ENCODE results near the gene OR2D2.
"Not testable (repeated sequence)": the region's sequence is repeated elsewhere in the genome, so short reads cannot be mapped to it uniquely, and the experiment has no call there.

The OR2D2 gene

GRCh38 chr11:6892400-6892799, at the start of gene OR2D2:
TSS of gene OR2D2 (minus strand) at chr11:6892500. CDS start at chr11:6892500, 0 bp downstream.
- DNase-seq = no peak

GRCh38 chr11:6941970-6942369, 49.7 kb upstream of the OR2D2 start:
- DNase-seq = no peak

GRCh38 chr11:6932145-6932544, 39.8 kb upstream of the OR2D2 start:
- no peak for DNase-seq

GRCh38 chr11:6931146-6931713, 38.9 kb upstream of the OR2D2 start:
- DNase-seq = no peak

GRCh38 chr11:6928916-6929315, 36.6 kb upstream of the OR2D2 start:
- no peak for DNase-seq

- DNase-seq = no peak
These were observed 34.8 kb upstream of the OR2D2 start for GRCh38 chr11:6927030-6927617.

- peak in 1 of 2 donors; percentile 6 for DNase-seq
These were observed 34.1 kb upstream of the OR2D2 start, which contains the start of gene ZNF215 for GRCh38 chr11:6926208-6927029. TSS of gene ZNF215 (plus strand) at chr11:6926426. CDS start at chr11:6932273, 5,847 bp downstream.

GRCh38 chr11:6925636-6926207, 33.4 kb upstream of the OR2D2 start:
- DNase-seq = no peak

- DNase-seq = no peak
These were observed 32.8 kb upstream of the OR2D2 start for GRCh38 chr11:6925007-6925577.

- no peak for DNase-seq
These were observed 28.4 kb upstream of the OR2D2 start, which contains the start of gene OR2D3 for GRCh38 chr11:6920702-6921101. TSS of gene OR2D3 (plus strand) at chr11:6921002. CDS start at chr11:6921002, 0 bp downstream.

- no peak for DNase-seq
These were observed 27.4 kb upstream of the OR2D2 start for GRCh38 chr11:6919698-6920097.

GRCh38 chr11:6911948-6912347, 19.6 kb upstream of the OR2D2 start:
- no peak for DNase-seq

GRCh38 chr11:6911378-6911777, 19.1 kb upstream of the OR2D2 start:
- DNase-seq = no peak

- DNase-seq = not testable (repeated sequence)
These were observed 12.5 kb upstream of the OR2D2 start for GRCh38 chr11:6904804-6905203.

GRCh38 chr11:6900327-6900999, 8.2 kb upstream of the OR2D2 start:
- no peak for DNase-seq

- DNase-seq = no peak
These were observed 6.6 kb upstream of the OR2D2 start for GRCh38 chr11:6898911-6899310.

- no peak for DNase-seq
These were observed 2.7 kb upstream of the OR2D2 start for GRCh38 chr11:6895010-6895409.

- DNase-seq = no peak
These were observed 1.8 kb upstream of the OR2D2 start for GRCh38 chr11:6894097-6894496.

GRCh38 chr11:6889835-6890234, 2.5 kb downstream of the OR2D2 start:
- no peak for DNase-seq

GRCh38 chr11:6888830-6889229, 3.5 kb downstream of the OR2D2 start:
- DNase-seq = no peak

GRCh38 chr11:6887711-6888110, 4.6 kb downstream of the OR2D2 start:
- not testable (repeated sequence) for DNase-seq

GRCh38 chr11:6882751-6883150, 9.5 kb downstream of the OR2D2 start:
- no peak for DNase-seq

- DNase-seq = no peak
These were observed 15.4 kb downstream of the OR2D2 start for GRCh38 chr11:6876914-6877313.

Data from activated CD4-positive, alpha-beta T cell treated with anti-CD3 and anti-CD28 coated beads for 4 hours (primary cell).